ENCODE data around the gene KIR2DL1.
"Not testable (repeated sequence)": the region's sequence is repeated elsewhere in the genome, so short reads cannot be mapped to it uniquely, and the experiment has no call there.

The KIR2DL1 gene

GRCh38 chr19:54771018-54771960 is 1.7 kb downstream of the KIR2DL1 start:
- in situ Hi-C loops (cut with MboI; ENCODE audit: low sequenced_read_pairs): not testable (repeated sequence)

- in situ Hi-C loops (cut with MboI; ENCODE audit: low sequenced_read_pairs): not testable (repeated sequence)
These were observed 3.1 kb downstream of the KIR2DL1 start for GRCh38 chr19:54772666-54773065.

GRCh38 chr19:54775095-54775815 is 5.7 kb downstream of the KIR2DL1 start:
- in situ Hi-C loops (cut with MboI; ENCODE audit: low sequenced_read_pairs): not testable (repeated sequence)

GRCh38 chr19:54775830-54776229 is 6.2 kb downstream of the KIR2DL1 start:
- in situ Hi-C loops (cut with MboI; ENCODE audit: low sequenced_read_pairs): not testable (repeated sequence)

GRCh38 chr19:54777851-54778250 is 8.3 kb downstream of the KIR2DL1 start:
- in situ Hi-C loops (cut with MboI; ENCODE audit: low sequenced_read_pairs): not testable (repeated sequence)

GRCh38 chr19:54778896-54779295 is 9.3 kb downstream of the KIR2DL1 start:
- in situ Hi-C loops (cut with MboI; ENCODE audit: low sequenced_read_pairs): not testable (repeated sequence)

- in situ Hi-C loops (cut with MboI; ENCODE audit: low sequenced_read_pairs): not testable (repeated sequence)
These were observed 13.3 kb downstream of the KIR2DL1 start for GRCh38 chr19:54782916-54783315.

- in situ Hi-C loops (cut with MboI; ENCODE audit: low sequenced_read_pairs): not testable (repeated sequence)
These were observed 16.6 kb downstream of the KIR2DL1 start for GRCh38 chr19:54786091-54786723.

- in situ Hi-C loops (cut with MboI; ENCODE audit: low sequenced_read_pairs): not testable (repeated sequence)
These were observed 18.6 kb downstream of the KIR2DL1 start for GRCh38 chr19:54788154-54788553.

GRCh38 chr19:54790711-54791110 is 21.1 kb downstream of the KIR2DL1 start:
- in situ Hi-C loops (cut with MboI; ENCODE audit: low sequenced_read_pairs): no loop called here

GRCh38 chr19:54791476-54791875 is 21.9 kb downstream of the KIR2DL1 start:
- in situ Hi-C loops (cut with MboI; ENCODE audit: low sequenced_read_pairs): no loop called here

- in situ Hi-C loops (cut with MboI; ENCODE audit: low sequenced_read_pairs): no loop called here
These were observed 23.2 kb downstream of the KIR2DL1 start for GRCh38 chr19:54792814-54793213.

- in situ Hi-C loops (cut with MboI; ENCODE audit: low sequenced_read_pairs): no loop called here
These were observed 26.2 kb downstream of the KIR2DL1 start for GRCh38 chr19:54795758-54796157.

GRCh38 chr19:54803410-54803809 is 33.8 kb downstream of the KIR2DL1 start, which contains the start of gene KIR2DL4:
KIR2DL4 (plus strand) TSS chr19:54803610; CDS start chr19:54803652, 42 bp downstream.
- in situ Hi-C loops (cut with MboI; ENCODE audit: low sequenced_read_pairs): no loop called here

- in situ Hi-C loops (cut with MboI; ENCODE audit: low sequenced_read_pairs): no loop called here
These were observed 34.5 kb downstream of the KIR2DL1 start for GRCh38 chr19:54804101-54804500.

GRCh38 chr19:54804571-54804970 is 35.0 kb downstream of the KIR2DL1 start:
- in situ Hi-C loops (cut with MboI; ENCODE audit: low sequenced_read_pairs): no loop called here

- in situ Hi-C loops (cut with MboI; ENCODE audit: low sequenced_read_pairs): no loop called here
These were observed 36.3 kb downstream of the KIR2DL1 start for GRCh38 chr19:54805665-54806515.

- in situ Hi-C loops (cut with MboI; ENCODE audit: low sequenced_read_pairs): no loop called here
These were observed 36.9 kb downstream of the KIR2DL1 start for GRCh38 chr19:54806516-54806838.

GRCh38 chr19:54814571-54814970 is 45.0 kb downstream of the KIR2DL1 start:
- in situ Hi-C loops (cut with MboI; ENCODE audit: low sequenced_read_pairs): not testable (repeated sequence)

- in situ Hi-C loops (cut with MboI; ENCODE audit: low sequenced_read_pairs): not testable (repeated sequence)
These were observed 46.7 kb downstream of the KIR2DL1 start, which contains the start of gene KIR3DL1 for GRCh38 chr19:54816251-54816650. KIR3DL1 (plus strand) TSS chr19:54816468.
